HepG2 (cell line): ENCODE data around the gene PRR35. TPM values are rescaled to one million over a fixed set of nuclear protein-coding genes. Genes with fewer than 3 reads are reported as not detected.

Experiments used
- ETV5 ChIP-seq: IDR thresholded peaks from 2 replicates; pipeline ENCODE4 v1.6.1; 2018; ENCODE audit warnings: missing biosample characterization, missing genetic modification reagents, inconsistent platforms, borderline replicate concordance
- MTA1 ChIP-seq: sonication (generic); formaldehyde crosslinking; IDR thresholded peaks from 2 replicates; pipeline ENCODE4 v1.4.0; 2020; ENCODE audit warnings: missing genetic modification reagents, mild to moderate bottlenecking, borderline replicate concordance
- ZBTB20 ChIP-seq: sonication (generic); formaldehyde crosslinking; IDR thresholded peaks from 2 replicates; pipeline ENCODE4 v1.8.1; 2023; ENCODE audit warnings: missing genetic modification reagents, low read depth, mild to moderate bottlenecking, borderline replicate concordance
- ZNF136 ChIP-seq: sonication (generic); formaldehyde crosslinking; IDR thresholded peaks from 2 replicates; pipeline ENCODE4 v1.8.1; 2022; ENCODE audit warnings: low read depth, mild to moderate bottlenecking, moderate library complexity, missing genetic modification reagents
- ZNF543 ChIP-seq: sonication (generic); formaldehyde crosslinking; IDR thresholded peaks from 2 replicates; pipeline ENCODE4 v1.4.0; 2020; ENCODE audit warnings: mild to moderate bottlenecking, missing genetic modification reagents
- ZNF720 ChIP-seq: sonication (generic); formaldehyde crosslinking; IDR thresholded peaks from 2 replicates; pipeline ENCODE4 v1.4.0; 2020; ENCODE audit warnings: missing genetic modification reagents
- ZNF781 ChIP-seq: sonication (generic); formaldehyde crosslinking; IDR thresholded peaks from 2 replicates; pipeline ENCODE4 v1.5.1; 2020; ENCODE audit warnings: borderline replicate concordance, mild to moderate bottlenecking, missing genetic modification reagents; ENCODE audit errors: not compliant biosample characterization
- polyA plus RNA-seq, 8 experiments: library from polyadenylated mRNA; depleted of rRNA in 3 of 8; stranded (reverse) in 7 of 8; unstranded in 1 of 8; fragments of >200 nt; fragmentation: Illumina TruSeq in 4 of 8; extraction: Trizol in 4 of 8; gene quantifications; 2 replicates each; pipeline versions ENCODE4 v1.2.1 to v1.2.3, GENCODE V29; 2011 to 2016; ENCODE audit warnings: low read depth in 4 of 8, missing spikeins in 1 of 8, mixed read lengths in 1 of 8; ENCODE audit not compliant: insufficient read depth in 1 of 8
- total RNA-seq, 5 experiments: library from RNA; depleted of rRNA; stranded (reverse); fragments of >200 nt; fragmentation: Illumina TruSeq; extraction: Trizol; gene quantifications; 2 replicates each; pipeline ENCODE4 v1.2.3, GENCODE V29; 2016; ENCODE audit warnings: low read depth in 1 of 5
- TF ChIP-seq, protein P1 (sequence below): IDR thresholded peaks from 2 replicates; pipeline ENCODE4 v1.6.1; 2016; ENCODE audit warnings: missing compliant biosample characterization, missing genetic modification reagents, borderline replicate concordance
- TF ChIP-seq, protein P2 (sequence below): sonication (generic); formaldehyde crosslinking; IDR thresholded peaks from 2 replicates; pipeline ENCODE4 v1.4.0; 2020; ENCODE audit warnings: mild to moderate bottlenecking, missing genetic modification reagents, borderline replicate concordance
- TF ChIP-seq, protein P3 (sequence below): IDR thresholded peaks from 2 replicates; pipeline ENCODE4 v1.6.1; 2018; ENCODE audit warnings: missing genetic modification reagents
- TF ChIP-seq, protein P4 (sequence below): sonication (generic); formaldehyde crosslinking; IDR thresholded peaks from 2 replicates; pipeline ENCODE4 v1.4.0; 2020; ENCODE audit warnings: missing genetic modification reagents
- TF ChIP-seq, protein P5 (sequence below): sonication (generic); formaldehyde crosslinking; conservative IDR thresholded peaks from 2 replicates; pipeline ENCODE4 v1.4.0; 2020; ENCODE audit warnings: missing genetic modification reagents
- TF ChIP-seq, protein P6 (sequence below): IDR thresholded peaks from 2 replicates; pipeline ENCODE4 v1.6.1; 2016; ENCODE audit warnings: mild to moderate bottlenecking, missing biosample characterization, missing genetic modification reagents
- TF ChIP-seq, protein P7 (sequence below): IDR thresholded peaks from 2 replicates; pipeline ENCODE4 v1.6.1; 2016; ENCODE audit warnings: missing biosample characterization, missing genetic modification reagents, low read depth

Gene PRR35
- total and polyA plus RNA-seq, 2 of the 13 experiments (the other 11 are each of a cell fraction or from before 2014, with no cell fraction given): 0.07 to 0.16 TPM

DNA sequence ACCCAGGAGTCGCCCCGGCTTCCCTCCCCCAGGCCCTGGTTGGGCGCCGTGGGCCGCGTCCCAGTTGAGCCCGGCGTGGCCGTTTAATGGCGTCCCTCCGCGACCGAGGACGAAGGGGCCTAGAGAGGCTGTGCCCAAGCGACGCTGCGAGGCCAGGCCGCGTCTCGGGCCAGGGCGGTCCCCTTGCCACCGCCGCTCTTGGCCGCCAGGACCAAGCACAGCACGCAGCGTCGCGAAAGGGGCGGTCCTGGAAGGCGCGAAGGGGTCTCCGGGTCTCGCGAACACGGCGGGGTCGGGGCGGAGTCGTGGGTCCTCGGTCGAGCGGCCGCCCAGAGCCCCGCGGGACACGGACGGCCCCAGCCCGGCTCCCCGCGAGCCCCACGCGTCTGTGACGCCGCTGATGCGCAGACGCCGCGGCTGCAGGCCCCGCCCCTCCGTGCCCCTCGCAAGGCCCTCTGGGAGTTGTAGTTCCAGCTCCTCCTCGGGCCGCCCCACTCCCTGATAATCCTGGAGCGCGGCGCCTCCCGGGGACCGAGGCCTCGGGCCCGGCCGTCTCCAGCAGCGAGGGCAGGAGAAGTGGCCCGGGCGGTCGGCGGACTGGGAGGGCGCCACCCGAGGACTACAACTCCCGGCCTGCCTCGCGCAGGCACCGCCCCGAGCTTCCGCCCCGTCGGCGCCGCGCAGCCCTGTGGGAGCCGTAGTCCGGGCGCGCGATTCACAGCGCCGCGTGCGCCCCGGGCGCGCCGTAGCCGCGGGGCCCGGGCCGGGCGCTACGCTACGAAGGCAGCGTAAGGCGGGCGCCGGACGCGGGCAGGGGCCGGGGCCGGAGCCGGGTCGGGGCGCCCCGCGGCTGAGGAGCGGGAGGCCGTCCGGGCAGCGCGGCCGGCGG, 32.9 kb upstream of the PRR35 start, which contains the start of gene CAPN15 (continued):
- TF ChIP-seq, protein P1, sequence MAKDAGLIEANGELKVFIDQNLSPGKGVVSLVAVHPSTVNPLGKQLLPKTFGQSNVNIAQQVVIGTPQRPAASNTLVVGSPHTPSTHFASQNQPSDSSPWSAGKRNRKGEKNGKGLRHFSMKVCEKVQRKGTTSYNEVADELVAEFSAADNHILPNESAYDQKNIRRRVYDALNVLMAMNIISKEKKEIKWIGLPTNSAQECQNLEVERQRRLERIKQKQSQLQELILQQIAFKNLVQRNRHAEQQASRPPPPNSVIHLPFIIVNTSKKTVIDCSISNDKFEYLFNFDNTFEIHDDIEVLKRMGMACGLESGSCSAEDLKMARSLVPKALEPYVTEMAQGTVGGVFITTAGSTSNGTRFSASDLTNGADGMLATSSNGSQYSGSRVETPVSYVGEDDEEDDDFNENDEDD (CRISPR knock-in tag): peak; percentile 20; the same call in 1 of the 2 replicates
- TF ChIP-seq, protein P2, sequence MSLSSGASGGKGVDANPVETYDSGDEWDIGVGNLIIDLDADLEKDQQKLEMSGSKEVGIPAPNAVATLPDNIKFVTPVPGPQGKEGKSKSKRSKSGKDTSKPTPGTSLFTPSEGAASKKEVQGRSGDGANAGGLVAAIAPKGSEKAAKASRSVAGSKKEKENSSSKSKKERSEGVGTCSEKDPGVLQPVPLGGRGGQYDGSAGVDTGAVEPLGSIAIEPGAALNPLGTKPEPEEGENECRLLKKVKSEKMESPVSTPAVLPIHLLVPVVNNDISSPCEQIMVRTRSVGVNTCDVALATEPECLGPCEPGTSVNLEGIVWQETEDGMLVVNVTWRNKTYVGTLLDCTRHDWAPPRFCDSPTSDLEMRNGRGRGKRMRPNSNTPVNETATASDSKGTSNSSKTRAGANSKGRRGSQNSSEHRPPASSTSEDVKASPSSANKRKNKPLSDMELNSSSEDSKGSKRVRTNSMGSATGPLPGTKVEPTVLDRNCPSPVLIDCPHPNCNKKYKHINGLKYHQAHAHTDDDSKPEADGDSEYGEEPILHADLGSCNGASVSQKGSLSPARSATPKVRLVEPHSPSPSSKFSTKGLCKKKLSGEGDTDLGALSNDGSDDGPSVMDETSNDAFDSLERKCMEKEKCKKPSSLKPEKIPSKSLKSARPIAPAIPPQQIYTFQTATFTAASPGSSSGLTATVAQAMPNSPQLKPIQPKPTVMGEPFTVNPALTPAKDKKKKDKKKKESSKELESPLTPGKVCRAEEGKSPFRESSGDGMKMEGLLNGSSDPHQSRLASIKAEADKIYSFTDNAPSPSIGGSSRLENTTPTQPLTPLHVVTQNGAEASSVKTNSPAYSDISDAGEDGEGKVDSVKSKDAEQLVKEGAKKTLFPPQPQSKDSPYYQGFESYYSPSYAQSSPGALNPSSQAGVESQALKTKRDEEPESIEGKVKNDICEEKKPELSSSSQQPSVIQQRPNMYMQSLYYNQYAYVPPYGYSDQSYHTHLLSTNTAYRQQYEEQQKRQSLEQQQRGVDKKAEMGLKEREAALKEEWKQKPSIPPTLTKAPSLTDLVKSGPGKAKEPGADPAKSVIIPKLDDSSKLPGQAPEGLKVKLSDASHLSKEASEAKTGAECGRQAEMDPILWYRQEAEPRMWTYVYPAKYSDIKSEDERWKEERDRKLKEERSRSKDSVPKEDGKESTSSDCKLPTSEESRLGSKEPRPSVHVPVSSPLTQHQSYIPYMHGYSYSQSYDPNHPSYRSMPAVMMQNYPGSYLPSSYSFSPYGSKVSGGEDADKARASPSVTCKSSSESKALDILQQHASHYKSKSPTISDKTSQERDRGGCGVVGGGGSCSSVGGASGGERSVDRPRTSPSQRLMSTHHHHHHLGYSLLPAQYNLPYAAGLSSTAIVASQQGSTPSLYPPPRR: 0 out of 2 replicates have a peak, but pooled peaks have one; percentile 26
- TF ChIP-seq ZBTB20 (CRISPR knock-in tag) (0 out of 2 replicates have a peak, but pooled peaks have one; percentile 23), ETV5 (peak; percentile 64), ZNF543 (CRISPR knock-in tag) (0 out of 2 replicates have a peak, but pooled peaks have one; percentile 18), ZNF136 (CRISPR knock-in tag) (no peak), ZNF781 (peak; percentile 22), ZNF720 (CRISPR knock-in tag) (no peak), MTA1 (CRISPR knock-in tag) (peak; percentile 60; the same call in 1 of the 2 replicates)
- TF ChIP-seq, protein P3, sequence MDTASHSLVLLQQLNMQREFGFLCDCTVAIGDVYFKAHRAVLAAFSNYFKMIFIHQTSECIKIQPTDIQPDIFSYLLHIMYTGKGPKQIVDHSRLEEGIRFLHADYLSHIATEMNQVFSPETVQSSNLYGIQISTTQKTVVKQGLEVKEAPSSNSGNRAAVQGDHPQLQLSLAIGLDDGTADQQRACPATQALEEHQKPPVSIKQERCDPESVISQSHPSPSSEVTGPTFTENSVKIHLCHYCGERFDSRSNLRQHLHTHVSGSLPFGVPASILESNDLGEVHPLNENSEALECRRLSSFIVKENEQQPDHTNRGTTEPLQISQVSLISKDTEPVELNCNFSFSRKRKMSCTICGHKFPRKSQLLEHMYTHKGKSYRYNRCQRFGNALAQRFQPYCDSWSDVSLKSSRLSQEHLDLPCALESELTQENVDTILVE: peak; percentile 45; the same call in 1 of the 2 replicates
- TF ChIP-seq, protein P4, sequence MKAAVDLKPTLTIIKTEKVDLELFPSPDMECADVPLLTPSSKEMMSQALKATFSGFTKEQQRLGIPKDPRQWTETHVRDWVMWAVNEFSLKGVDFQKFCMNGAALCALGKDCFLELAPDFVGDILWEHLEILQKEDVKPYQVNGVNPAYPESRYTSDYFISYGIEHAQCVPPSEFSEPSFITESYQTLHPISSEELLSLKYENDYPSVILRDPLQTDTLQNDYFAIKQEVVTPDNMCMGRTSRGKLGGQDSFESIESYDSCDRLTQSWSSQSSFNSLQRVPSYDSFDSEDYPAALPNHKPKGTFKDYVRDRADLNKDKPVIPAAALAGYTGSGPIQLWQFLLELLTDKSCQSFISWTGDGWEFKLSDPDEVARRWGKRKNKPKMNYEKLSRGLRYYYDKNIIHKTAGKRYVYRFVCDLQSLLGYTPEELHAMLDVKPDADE (CRISPR knock-in tag): no peak
- TF ChIP-seq, protein P5, sequence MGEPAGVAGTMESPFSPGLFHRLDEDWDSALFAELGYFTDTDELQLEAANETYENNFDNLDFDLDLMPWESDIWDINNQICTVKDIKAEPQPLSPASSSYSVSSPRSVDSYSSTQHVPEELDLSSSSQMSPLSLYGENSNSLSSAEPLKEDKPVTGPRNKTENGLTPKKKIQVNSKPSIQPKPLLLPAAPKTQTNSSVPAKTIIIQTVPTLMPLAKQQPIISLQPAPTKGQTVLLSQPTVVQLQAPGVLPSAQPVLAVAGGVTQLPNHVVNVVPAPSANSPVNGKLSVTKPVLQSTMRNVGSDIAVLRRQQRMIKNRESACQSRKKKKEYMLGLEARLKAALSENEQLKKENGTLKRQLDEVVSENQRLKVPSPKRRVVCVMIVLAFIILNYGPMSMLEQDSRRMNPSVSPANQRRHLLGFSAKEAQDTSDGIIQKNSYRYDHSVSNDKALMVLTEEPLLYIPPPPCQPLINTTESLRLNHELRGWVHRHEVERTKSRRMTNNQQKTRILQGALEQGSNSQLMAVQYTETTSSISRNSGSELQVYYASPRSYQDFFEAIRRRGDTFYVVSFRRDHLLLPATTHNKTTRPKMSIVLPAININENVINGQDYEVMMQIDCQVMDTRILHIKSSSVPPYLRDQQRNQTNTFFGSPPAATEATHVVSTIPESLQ (CRISPR knock-in tag): no peak
- TF ChIP-seq, protein P6, sequence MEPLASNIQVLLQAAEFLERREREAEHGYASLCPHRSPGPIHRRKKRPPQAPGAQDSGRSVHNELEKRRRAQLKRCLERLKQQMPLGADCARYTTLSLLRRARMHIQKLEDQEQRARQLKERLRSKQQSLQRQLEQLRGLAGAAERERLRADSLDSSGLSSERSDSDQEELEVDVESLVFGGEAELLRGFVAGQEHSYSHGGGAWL (CRISPR knock-in tag): no peak
- TF ChIP-seq, protein P7, sequence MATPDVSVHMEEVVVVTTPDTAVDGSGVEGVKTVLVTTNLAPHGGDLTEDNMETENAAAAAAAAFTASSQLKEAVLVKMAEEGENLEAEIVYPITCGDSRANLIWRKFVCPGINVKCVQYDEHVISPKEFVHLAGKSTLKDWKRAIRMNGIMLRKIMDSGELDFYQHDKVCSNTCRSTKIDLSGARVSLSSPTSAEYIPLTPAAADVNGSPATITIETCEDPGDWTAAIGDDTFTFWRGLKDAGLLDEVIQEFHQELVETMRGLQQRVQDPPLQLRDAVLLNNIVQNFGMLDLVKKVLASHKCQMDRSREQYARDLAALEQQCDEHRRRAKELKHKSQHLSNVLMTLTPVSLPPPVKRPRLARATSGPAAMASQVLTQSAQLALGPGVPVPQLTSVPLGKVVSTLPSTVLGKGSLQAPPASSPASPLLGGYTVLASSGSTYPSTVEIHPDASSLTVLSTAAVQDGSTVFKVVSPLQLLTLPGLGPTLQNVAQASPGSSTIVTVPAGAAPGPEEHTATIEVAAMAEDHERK (CRISPR knock-in tag): peak; percentile 83
